ENCODE data around the gene USP44. TPM values are rescaled to one million over a fixed set of nuclear protein-coding genes. Genes with fewer than 3 reads are reported as not detected.

USP44 gene
- polyA plus RNA-seq, 1 of the 3 experiments (the other 2 are of a cell fraction): 0.07 TPM

DNA sequence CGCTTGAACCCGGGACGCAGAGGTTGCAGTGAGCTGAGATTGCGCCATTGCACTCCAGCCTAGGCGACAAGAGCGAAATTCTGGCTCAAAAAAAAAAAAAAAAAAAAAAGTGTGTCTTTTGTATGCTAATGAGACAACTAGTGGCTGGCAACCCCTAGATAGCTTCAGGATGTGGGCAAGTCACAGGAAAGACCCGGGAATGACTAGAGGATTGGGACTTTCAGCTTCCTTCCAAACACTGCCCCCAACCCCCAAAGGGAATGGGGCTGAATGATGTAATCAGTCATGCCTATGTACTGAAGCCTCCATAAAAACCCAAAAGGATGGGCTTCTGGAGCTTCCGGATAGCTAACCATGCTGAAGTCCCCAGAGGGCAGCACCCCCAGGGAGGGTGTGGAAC, 28.6 kb downstream of the USP44 start:
- Histone ChIP-seq H3K9me3 (no peaks in the 10 kb centered on the region), H3K4me3 (ENCODE audit: low read depth in 2 of 2, low read length in 1 of 2) (no peak overlapping the region), H3K27ac (ENCODE audit: low read depth in 2 of 2, low read length in 1 of 2) (no peak overlapping the region), H3K79me2 (ENCODE audit: insufficient read depth) (no peaks in the 10 kb centered on the region), H3K27me3 (ENCODE audit: insufficient read depth) (no peaks in the 10 kb centered on the region), H3K9ac (no peak overlapping the region), H3K9me2 (no peaks in the 10 kb centered on the region), H4K20me1 (ENCODE audit: insufficient read depth) (no peaks in the 10 kb centered on the region), H2AFZ (ENCODE audit: low read depth) (no peak overlapping the region), H3K4me2 (no peak overlapping the region), H3F3A (replicated peaks; ENCODE audit: insufficient read depth) (no peaks in the 10 kb centered on the region), H3K4me1 (ENCODE audit: control insufficient read depth in 1 of 2, insufficient read depth in 2 of 2, low read depth in 1 of 2, low read length in 1 of 2) (no peaks in the 10 kb centered on the region), H3K36me3 (replicated peaks in 1 of 2; ENCODE audit: control insufficient read depth in 1 of 2, insufficient read depth in 2 of 2, low read length in 1 of 2) (no peaks in the 10 kb centered on the region)
- whole genome bisulfite sequencing (ENCODE audit: low lambda C conversion rate): 90% methylated on average over 8 of the region's 8 CpGs
- no peak for DNase-seq
- ChIA-PET CTCF (interaction anchor here (0.9 to 2.2 kb wide), 2 partner anchors 12 to 14 kb away, joined by 3 to 6 read pairs; no protein-coding TSS in a partner anchor), POLR2A (interaction anchor here (1.2 kb wide), 1 partner anchor 49 kb away, joined by 3 read pairs; no protein-coding TSS in a partner anchor)
- TF ChIP-seq SIN3A (IDR thresholded peaks at IDR 0.05; ENCODE audit: borderline replicate concordance, low read depth, low read length) (no peak), ELF1 (IDR thresholded peaks at IDR 0.05) (no peak), MXI1 (IDR thresholded peaks at IDR 0.05; ENCODE audit: low read depth, low read length) (no peak), RCOR1 (IDR thresholded peaks at IDR 0.05; ENCODE audit: low read length) (no peak), YY1 (IDR thresholded peaks at IDR 0.05; ENCODE audit: low read depth) (no peak)
- TF ChIP-seq, protein P1, sequence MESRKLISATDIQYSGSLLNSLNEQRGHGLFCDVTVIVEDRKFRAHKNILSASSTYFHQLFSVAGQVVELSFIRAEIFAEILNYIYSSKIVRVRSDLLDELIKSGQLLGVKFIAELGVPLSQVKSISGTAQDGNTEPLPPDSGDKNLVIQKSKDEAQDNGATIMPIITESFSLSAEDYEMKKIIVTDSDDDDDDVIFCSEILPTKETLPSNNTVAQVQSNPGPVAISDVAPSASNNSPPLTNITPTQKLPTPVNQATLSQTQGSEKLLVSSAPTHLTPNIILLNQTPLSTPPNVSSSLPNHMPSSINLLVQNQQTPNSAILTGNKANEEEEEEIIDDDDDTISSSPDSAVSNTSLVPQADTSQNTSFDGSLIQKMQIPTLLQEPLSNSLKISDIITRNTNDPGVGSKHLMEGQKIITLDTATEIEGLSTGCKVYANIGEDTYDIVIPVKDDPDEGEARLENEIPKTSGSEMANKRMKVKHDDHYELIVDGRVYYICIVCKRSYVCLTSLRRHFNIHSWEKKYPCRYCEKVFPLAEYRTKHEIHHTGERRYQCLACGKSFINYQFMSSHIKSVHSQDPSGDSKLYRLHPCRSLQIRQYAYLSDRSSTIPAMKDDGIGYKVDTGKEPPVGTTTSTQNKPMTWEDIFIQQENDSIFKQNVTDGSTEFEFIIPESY (IDR thresholded peaks at IDR 0.05; ENCODE audit: borderline replicate concordance, low read depth): no peak
- TF ChIP-seq, protein P2, sequence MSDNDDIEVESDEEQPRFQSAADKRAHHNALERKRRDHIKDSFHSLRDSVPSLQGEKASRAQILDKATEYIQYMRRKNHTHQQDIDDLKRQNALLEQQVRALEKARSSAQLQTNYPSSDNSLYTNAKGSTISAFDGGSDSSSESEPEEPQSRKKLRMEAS (IDR thresholded peaks at IDR 0.05; ENCODE audit: low read depth): no peak

DNA sequence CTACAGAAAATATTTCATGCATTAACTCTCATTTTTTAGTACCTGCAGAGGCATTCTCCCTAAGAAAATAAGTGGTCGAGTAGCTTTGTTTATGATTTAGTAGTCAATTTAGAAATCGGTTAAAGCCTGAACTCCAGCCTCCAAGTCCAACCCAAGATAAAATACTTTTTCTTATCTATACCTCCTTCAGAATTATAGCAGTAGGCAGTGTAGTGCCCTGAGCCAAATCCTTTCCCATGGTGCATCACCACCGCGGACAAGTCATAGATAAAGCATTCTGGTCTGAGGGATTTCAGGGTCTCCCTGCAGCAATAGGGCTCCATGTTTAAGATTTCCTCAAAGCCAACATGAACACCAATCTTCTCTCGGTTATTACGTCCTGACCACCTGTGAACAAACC, 30.5 kb downstream of the USP44 start:
- Histone ChIP-seq H3K27me3 (ENCODE audit: insufficient read depth) (no peaks in the 10 kb centered on the region), H3K36me3 (replicated peaks in 1 of 2; ENCODE audit: control insufficient read depth in 1 of 2, insufficient read depth in 2 of 2, low read length in 1 of 2) (peaks cover 7 to 9% of the 10 kb centered on the region in 2 experiments), H3K4me3 (ENCODE audit: low read depth in 2 of 2, low read length in 1 of 2) (no peak overlapping the region), H3K79me2 (ENCODE audit: insufficient read depth) (no peaks in the 10 kb centered on the region), H4K20me1 (ENCODE audit: insufficient read depth) (no peaks in the 10 kb centered on the region), H3K9me3 (no peaks in the 10 kb centered on the region), H3K4me2 (no peak overlapping the region), H3F3A (replicated peaks; ENCODE audit: insufficient read depth) (peaks cover 9% of the 10 kb centered on the region), H3K4me1 (ENCODE audit: control insufficient read depth in 1 of 2, insufficient read depth in 2 of 2, low read depth in 1 of 2, low read length in 1 of 2) (no peaks in the 10 kb centered on the region), H3K9me2 (no peaks in the 10 kb centered on the region), H3K9ac (no peak overlapping the region), H3K27ac (ENCODE audit: low read depth in 2 of 2, low read length in 1 of 2) (no peak overlapping the region), H2AFZ (ENCODE audit: low read depth) (no peak overlapping the region)
- ChIA-PET POLR2A (no interaction called here), CTCF (interaction anchor here (0.6 kb wide), 1 partner anchor 445 kb away, joined by 3 read pairs; no protein-coding TSS in a partner anchor)
- 94% methylated on average over 6 of the region's 6 CpGs for WGBS (ENCODE audit: low lambda C conversion rate)
- TF ChIP-seq RAD21 (IDR thresholded peaks at IDR 0.05; ENCODE audit: low read length) (no peak), SMC3 (IDR thresholded peaks at IDR 0.05; ENCODE audit: low read depth, low read length) (no peak), ELF1 (IDR thresholded peaks at IDR 0.05) (no peak), TEAD4 (IDR thresholded peaks at IDR 0.05; ENCODE audit: borderline replicate concordance, insufficient read depth) (no peak), JUND (IDR thresholded peaks at IDR 0.05) (no peak), SIN3A (IDR thresholded peaks at IDR 0.05; ENCODE audit: borderline replicate concordance, low read depth, low read length) (no peak), FOSL2 (IDR thresholded peaks at IDR 0.05; ENCODE audit: borderline replicate concordance, low read depth) (no peak)
- TF ChIP-seq, protein P3, sequence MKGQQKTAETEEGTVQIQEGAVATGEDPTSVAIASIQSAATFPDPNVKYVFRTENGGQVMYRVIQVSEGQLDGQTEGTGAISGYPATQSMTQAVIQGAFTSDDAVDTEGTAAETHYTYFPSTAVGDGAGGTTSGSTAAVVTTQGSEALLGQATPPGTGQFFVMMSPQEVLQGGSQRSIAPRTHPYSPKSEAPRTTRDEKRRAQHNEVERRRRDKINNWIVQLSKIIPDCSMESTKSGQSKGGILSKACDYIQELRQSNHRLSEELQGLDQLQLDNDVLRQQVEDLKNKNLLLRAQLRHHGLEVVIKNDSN (IDR thresholded peaks at IDR 0.05; ENCODE audit: borderline replicate concordance, low read depth): no peak
- TF ChIP-seq, protein P4, sequence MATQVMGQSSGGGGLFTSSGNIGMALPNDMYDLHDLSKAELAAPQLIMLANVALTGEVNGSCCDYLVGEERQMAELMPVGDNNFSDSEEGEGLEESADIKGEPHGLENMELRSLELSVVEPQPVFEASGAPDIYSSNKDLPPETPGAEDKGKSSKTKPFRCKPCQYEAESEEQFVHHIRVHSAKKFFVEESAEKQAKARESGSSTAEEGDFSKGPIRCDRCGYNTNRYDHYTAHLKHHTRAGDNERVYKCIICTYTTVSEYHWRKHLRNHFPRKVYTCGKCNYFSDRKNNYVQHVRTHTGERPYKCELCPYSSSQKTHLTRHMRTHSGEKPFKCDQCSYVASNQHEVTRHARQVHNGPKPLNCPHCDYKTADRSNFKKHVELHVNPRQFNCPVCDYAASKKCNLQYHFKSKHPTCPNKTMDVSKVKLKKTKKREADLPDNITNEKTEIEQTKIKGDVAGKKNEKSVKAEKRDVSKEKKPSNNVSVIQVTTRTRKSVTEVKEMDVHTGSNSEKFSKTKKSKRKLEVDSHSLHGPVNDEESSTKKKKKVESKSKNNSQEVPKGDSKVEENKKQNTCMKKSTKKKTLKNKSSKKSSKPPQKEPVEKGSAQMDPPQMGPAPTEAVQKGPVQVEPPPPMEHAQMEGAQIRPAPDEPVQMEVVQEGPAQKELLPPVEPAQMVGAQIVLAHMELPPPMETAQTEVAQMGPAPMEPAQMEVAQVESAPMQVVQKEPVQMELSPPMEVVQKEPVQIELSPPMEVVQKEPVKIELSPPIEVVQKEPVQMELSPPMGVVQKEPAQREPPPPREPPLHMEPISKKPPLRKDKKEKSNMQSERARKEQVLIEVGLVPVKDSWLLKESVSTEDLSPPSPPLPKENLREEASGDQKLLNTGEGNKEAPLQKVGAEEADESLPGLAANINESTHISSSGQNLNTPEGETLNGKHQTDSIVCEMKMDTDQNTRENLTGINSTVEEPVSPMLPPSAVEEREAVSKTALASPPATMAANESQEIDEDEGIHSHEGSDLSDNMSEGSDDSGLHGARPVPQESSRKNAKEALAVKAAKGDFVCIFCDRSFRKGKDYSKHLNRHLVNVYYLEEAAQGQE (IDR thresholded peaks at IDR 0.05; ENCODE audit: low read depth, low read length): no peak
- TF ChIP-seq, protein P2 (IDR thresholded peaks at IDR 0.05; ENCODE audit: low read depth): no peak
- no peak for DNase-seq
